ENCODE measurements around the gene TWF2. TPM values are rescaled to one million over a fixed set of nuclear protein-coding genes. Genes with fewer than 3 reads are reported as not detected.

The TWF2 gene
- total RNA-seq, 1 experiment from 2014 or later = 44.8 TPM

- no peak overlapping the region for H2AFZ ChIP-seq (ENCODE audit: low read length)
- H2BK12ac ChIP-seq (ENCODE audit: insufficient read length, low read depth, low read length) = no peak overlapping the region
- Mint-ChIP-seq H3K27ac (no peak overlapping the region), H3K4me1 (peaks cover 0 to 4% of the 10 kb centered on the region in 2 experiments; a peak in 2 of 4 replicates), H3K27me3 (ENCODE audit: low read depth) (no peaks in the 10 kb centered on the region), H3K36me3 (ENCODE audit: insufficient read depth in 1 of 3, low read depth in 3 of 3) (peaks cover 31 to 81% (median 75%) of the 10 kb centered on the region in 3 experiments; a peak in 6 of 7 replicates), H3K9me3 (no peaks in the 10 kb centered on the region), H3K4me3 (no peak overlapping the region)
- DNase-seq = no peak
- no CpG with 5 or more reads among the region's 8 CpGs for WGBS (ENCODE audit: extremely low coverage, insufficient read length, low lambda C conversion rate)
- no peak overlapping the region for H3K4me2 ChIP-seq (ENCODE audit: insufficient read depth, insufficient read length, low read length)
- no peak overlapping the region for H3K27ac ChIP-seq (ENCODE audit: insufficient read length, low read depth, low read length)
- no peak overlapping the region for H4K5ac ChIP-seq (ENCODE audit: insufficient read length, low read depth, low read length)
- H3K79me2 ChIP-seq (ENCODE audit: insufficient read depth, low read length) = no peaks in the 10 kb centered on the region
- H3K27me3 ChIP-seq (ENCODE audit: insufficient read depth, low read length) = no peaks in the 10 kb centered on the region
- H3K9me3 ChIP-seq (ENCODE audit: control insufficient read depth, low read depth, low read length) = no peaks in the 10 kb centered on the region
- no peaks in the 10 kb centered on the region; the same call in 1 of the 2 replicates for H3K4me1 ChIP-seq (ENCODE audit: insufficient read depth, low read length)
- no peak overlapping the region for H3K9ac ChIP-seq (ENCODE audit: extremely low read depth, insufficient read length, low read length)
- H2BK20ac ChIP-seq (ENCODE audit: low read depth, low read length, poor library complexity, severe bottlenecking) = no peak overlapping the region
- no peak overlapping the region for H4K91ac ChIP-seq (ENCODE audit: insufficient read length, low read depth, low read length)
- H2BK120ac ChIP-seq (ENCODE audit: low read depth, low read length, poor library complexity, severe bottlenecking) = no peak overlapping the region
- no peak for TF ChIP-seq CTCF (conservative IDR thresholded peaks at IDR 0.05)
- no peak overlapping the region for H3T11ph ChIP-seq (ENCODE audit: low read length)
- H2BK15ac ChIP-seq (ENCODE audit: low read depth, low read length) = no peak overlapping the region
- H2BK5ac ChIP-seq (ENCODE audit: insufficient read length, low read length) = no peak overlapping the region
- H3K14ac ChIP-seq (ENCODE audit: insufficient read depth, low read length) = no peak overlapping the region
- no peak overlapping the region for H4K8ac ChIP-seq (replicated peaks; ENCODE audit: insufficient read length, low read depth, low read length)
- H4K20me1 ChIP-seq (ENCODE audit: control insufficient read depth, insufficient read depth, insufficient read length) = peaks cover 3% of the 10 kb centered on the region
- H3K4ac ChIP-seq (ENCODE audit: low read depth, low read length) = no peak overlapping the region
- no peak overlapping the region for H3K23ac ChIP-seq (ENCODE audit: insufficient read length, low read depth, low read length)
- no peaks in the 10 kb centered on the region for H3K23me2 ChIP-seq (ENCODE audit: insufficient read length, low read depth, low read length, poor library complexity, severe bottlenecking)
- no peak overlapping the region for H3K56ac ChIP-seq (ENCODE audit: insufficient read length, low read depth, low read length)
- H2AK5ac ChIP-seq (ENCODE audit: insufficient read length, low read length) = no peak overlapping the region
- no peak overlapping the region for H3K18ac ChIP-seq (ENCODE audit: insufficient read length, low read depth, low read length)
- H3K79me1 ChIP-seq (ENCODE audit: insufficient read depth, low read depth, low read length, poor library complexity, severe bottlenecking) = no peaks in the 10 kb centered on the region
Measured at GRCh38 chr3:52213005-52213404, 26.0 kb downstream of the TWF2 start.
